Suprapubic skin (tissue), 3 donors: Measurements from ENCODE around the gene DNAAF1.

Experiments
- CTCF ChIP-seq, 2 donors: fragments of 200-600 bp in 1 of 2; fragments of 450-650 bp in 1 of 2; sonication (generic) in 1 of 2; IDR thresholded peaks; one replicate each; pipeline ENCODE4 v1.5.1; 2016 to 2019; ENCODE audit warnings: antibody characterized with exemption in 2 of 2, mild to moderate bottlenecking in 1 of 2, moderate library complexity in 1 of 2
- POLR2AphosphoS5 ChIP-seq, 3 donors: sonication (generic); formaldehyde crosslinking; IDR thresholded peaks; one replicate each; pipeline ENCODE4 v1.6.1; 2017; ENCODE audit warnings: antibody characterized with exemption in 3 of 3

GRCh38 chr16:84194018-84194417 lies 48.9 kb downstream of the DNAAF1 start:
- TF ChIP-seq CTCF (IDR thresholded peaks at IDR 0.05) (no peak), POLR2AphosphoS5 (IDR thresholded peaks at IDR 0.05) (no peak)
